ENCODE data around the gene RNF126. TPM values are rescaled to one million over a fixed set of nuclear protein-coding genes. Genes with fewer than 3 reads are reported as not detected.

RNF126 gene
- total RNA-seq, 2 experiments from 2014 or later: 80.6 to 82.2 TPM

DNA sequence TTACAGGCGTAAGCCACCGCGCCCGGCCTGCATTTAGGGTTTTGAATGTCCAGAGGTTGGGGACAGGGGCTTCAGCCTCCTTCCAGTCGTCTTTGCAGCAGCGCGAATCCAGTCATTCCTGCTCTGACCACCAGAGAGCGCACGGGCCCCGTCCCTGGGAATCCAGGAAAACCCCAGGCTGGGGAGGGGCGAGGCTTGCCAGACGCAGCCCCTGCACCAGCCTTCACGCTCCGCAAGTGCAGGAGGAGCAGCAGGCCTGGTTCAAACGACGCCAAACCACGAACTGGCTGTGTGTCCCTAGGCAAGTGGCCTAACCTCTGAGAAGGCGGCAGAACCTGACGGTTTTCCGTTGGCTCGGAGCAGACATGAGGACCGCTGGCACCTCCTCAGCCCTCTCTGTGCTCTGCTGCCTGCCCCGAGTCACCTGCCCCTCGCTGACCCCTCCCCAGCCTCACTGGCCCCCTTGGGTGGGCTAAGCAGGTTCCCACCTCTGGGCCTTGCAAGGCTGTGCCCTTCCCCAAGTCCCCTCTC lies 2.0 kb upstream of the RNF126 start:
- CTCF ChIA-PET: interaction anchor here (0.7 to 1.0 kb wide), 2 partner anchors 10 to 69 kb away, joined by 3 to 7 read pairs; no protein-coding TSS in a partner anchor
- Mint-ChIP-seq H3K9me3 (no peaks in the 10 kb centered on the region), H3K27ac (peak overlapping the region; percentile 58), H3K27me3 (peaks cover 8% of the 10 kb centered on the region), H3K4me1 (peaks cover 31% of the 10 kb centered on the region), H3K36me3 (ENCODE audit: low read depth) (peaks cover 15% of the 10 kb centered on the region), H3K4me3 (peak overlapping the region; percentile 32)
- peak; percentile 79 for DNase-seq
- POLR2A ChIA-PET: no interaction called here

DNA sequence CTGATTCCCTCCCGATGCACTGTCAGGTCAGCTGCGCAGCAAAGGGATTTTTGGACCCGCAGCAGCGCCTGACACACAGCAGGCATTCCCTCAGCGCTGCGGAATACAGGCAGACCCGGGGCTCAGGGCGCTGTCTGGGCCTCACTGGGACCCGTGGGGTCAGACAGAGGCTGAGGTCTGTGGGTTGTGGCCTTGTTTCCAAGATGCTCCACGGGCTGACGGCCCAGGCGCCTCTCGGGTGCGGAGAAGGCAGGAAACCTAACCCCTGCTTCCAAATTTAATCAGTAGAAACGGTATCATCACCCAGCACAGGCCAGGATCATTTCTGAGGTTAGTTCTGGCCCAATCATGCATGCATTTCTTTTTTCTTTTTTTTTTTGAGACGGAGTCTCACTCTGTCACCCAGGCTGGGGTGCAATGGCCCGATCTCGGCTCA lies 686 bp upstream of the RNF126 start:
- peaks cover 41% of the 10 kb centered on the region for H3K4me1 Mint-ChIP-seq
- H3K9me3 Mint-ChIP-seq: no peaks in the 10 kb centered on the region
- H3K27ac Mint-ChIP-seq: peak overlapping the region; percentile 78
- H3K36me3 Mint-ChIP-seq (ENCODE audit: low read depth): peaks cover 18% of the 10 kb centered on the region
- ChIA-PET CTCF (interaction anchor here (1.0 to 1.4 kb wide), 3 partner anchors 17 to 71 kb away, joined by 3 to 8 read pairs (median 6); no protein-coding TSS in a partner anchor), POLR2A (interaction anchor here (0.6 to 1.5 kb wide), 14 partner anchors 12 to 230 kb away, joined by 3 to 11 read pairs (median 4); partner anchors contain the start of genes BSG, FSTL3, POLRMT and PTBP1)
- H3K4me3 Mint-ChIP-seq: peak overlapping the region; percentile 65
- DNase-seq: no peak
- peaks cover 4% of the 10 kb centered on the region for H3K27me3 Mint-ChIP-seq

DNA sequence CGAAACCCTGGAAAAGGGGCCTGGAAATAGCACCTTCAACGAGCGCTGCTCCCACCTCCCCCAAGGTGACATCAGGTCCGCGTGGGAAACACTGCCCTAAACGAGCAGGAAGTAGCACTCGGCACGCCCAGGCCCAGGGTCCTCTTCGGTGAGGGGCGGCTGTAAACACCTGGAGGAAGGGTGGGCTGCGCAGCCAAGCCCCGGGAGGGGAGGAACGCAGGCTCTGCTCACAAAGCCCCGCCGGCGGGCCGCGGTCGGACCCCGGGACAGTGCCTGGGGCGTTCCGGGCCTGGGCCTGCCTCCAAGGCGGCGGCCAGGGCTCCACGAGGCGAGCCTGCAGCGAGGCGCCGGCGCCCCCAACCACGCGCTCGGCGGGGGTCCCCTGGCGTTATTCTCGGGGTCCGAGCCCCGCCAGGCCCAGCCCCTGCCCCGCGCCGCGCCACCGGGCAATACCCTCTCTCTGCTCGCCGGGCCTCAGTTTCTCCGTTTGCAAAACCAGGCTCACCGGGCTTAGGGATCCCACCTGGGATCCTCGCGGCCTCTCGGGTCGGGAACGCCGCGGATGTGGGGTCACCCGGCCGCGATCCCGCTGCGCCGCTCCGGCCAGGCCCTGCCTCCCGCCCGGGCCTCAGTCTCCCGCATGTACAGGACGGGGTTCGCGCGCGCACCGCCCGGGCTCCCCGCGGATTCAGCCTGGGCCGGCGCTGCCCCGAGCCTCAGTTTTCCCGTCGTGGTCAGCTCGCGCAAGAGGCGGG lies 630 bp downstream of the RNF126 start:
- H3K4me1 Mint-ChIP-seq: peaks cover 49% of the 10 kb centered on the region
- CTCF ChIA-PET: interaction anchor here (0.9 to 1.4 kb wide), 4 partner anchors 17 to 72 kb away, joined by 3 to 8 read pairs (median 4); no protein-coding TSS in a partner anchor
- peak; percentile 80 for DNase-seq
- peaks cover 22% of the 10 kb centered on the region for H3K36me3 Mint-ChIP-seq (ENCODE audit: low read depth)
- POLR2A ChIA-PET: interaction anchor here (1.0 to 2.4 kb wide), 8 partner anchors 13 to 156 kb away, joined by 3 to 18 read pairs (median 8); partner anchors contain the start of genes FSTL3 and POLRMT
- H3K9me3 Mint-ChIP-seq: no peaks in the 10 kb centered on the region
- H3K27me3 Mint-ChIP-seq: no peaks in the 10 kb centered on the region
- peak overlapping the region; percentile 98 for H3K27ac Mint-ChIP-seq
- H3K4me3 Mint-ChIP-seq: peak overlapping the region; percentile 99

- Mint-ChIP-seq H3K27ac (peak overlapping the region; percentile 98), H3K4me3 (peak overlapping the region; percentile 99), H3K9me3 (no peaks in the 10 kb centered on the region), H3K36me3 (ENCODE audit: low read depth) (peaks cover 22% of the 10 kb centered on the region), H3K27me3 (no peaks in the 10 kb centered on the region), H3K4me1 (peaks cover 53% of the 10 kb centered on the region)
- peak; percentile 80 for DNase-seq
- ChIA-PET POLR2A (interaction anchor here (0.6 to 2.8 kb wide), 14 partner anchors 17 to 747 kb away, joined by 3 to 18 read pairs (median 3); partner anchors contain the start of genes BSG and POLRMT), CTCF (interaction anchor here (1.1 to 1.6 kb wide), 3 partner anchors 29 to 77 kb away, joined by 3 to 5 read pairs (median 3); no protein-coding TSS in a partner anchor)
Observed at GRCh38 chr19:661427-662196, 1.4 kb downstream of the RNF126 start.

GRCh38 chr19:660793-661426 lies 2.1 kb downstream of the RNF126 start:
- CTCF ChIA-PET: interaction anchor here (0.9 to 1.6 kb wide), 4 partner anchors 8 to 77 kb away, joined by 3 to 5 read pairs (median 3); no protein-coding TSS in a partner anchor
- Mint-ChIP-seq H3K36me3 (ENCODE audit: low read depth) (peaks cover 28% of the 10 kb centered on the region), H3K9me3 (no peaks in the 10 kb centered on the region), H3K27me3 (no peaks in the 10 kb centered on the region), H3K27ac (peak overlapping the region; percentile 98), H3K4me3 (peak overlapping the region; percentile 99), H3K4me1 (peaks cover 58% of the 10 kb centered on the region)
- POLR2A ChIA-PET: interaction anchor here (0.6 to 2.8 kb wide), 18 partner anchors 14 to 748 kb away, joined by 3 to 18 read pairs (median 3); partner anchors contain the start of genes BSG, CDC34, POLRMT and PTBP1
- DNase-seq: no peak

- H3K4me3 Mint-ChIP-seq: peak overlapping the region; percentile 99
- peaks cover 41% of the 10 kb centered on the region for H3K36me3 Mint-ChIP-seq (ENCODE audit: low read depth)
- H3K9me3 Mint-ChIP-seq: no peaks in the 10 kb centered on the region
- H3K27me3 Mint-ChIP-seq: no peaks in the 10 kb centered on the region
- DNase-seq: peak; percentile 32
- POLR2A ChIA-PET: interaction anchor here (2.3 to 2.8 kb wide), 2 partner anchors 48 to 75 kb away, joined by 6 to 11 read pairs; no protein-coding TSS in a partner anchor
- CTCF ChIA-PET: no interaction called here
- H3K4me1 Mint-ChIP-seq: peaks cover 55% of the 10 kb centered on the region
- peak overlapping the region; percentile 98 for H3K27ac Mint-ChIP-seq
Observed at GRCh38 chr19:658916-659839, 3.8 kb downstream of the RNF126 start.

DNA sequence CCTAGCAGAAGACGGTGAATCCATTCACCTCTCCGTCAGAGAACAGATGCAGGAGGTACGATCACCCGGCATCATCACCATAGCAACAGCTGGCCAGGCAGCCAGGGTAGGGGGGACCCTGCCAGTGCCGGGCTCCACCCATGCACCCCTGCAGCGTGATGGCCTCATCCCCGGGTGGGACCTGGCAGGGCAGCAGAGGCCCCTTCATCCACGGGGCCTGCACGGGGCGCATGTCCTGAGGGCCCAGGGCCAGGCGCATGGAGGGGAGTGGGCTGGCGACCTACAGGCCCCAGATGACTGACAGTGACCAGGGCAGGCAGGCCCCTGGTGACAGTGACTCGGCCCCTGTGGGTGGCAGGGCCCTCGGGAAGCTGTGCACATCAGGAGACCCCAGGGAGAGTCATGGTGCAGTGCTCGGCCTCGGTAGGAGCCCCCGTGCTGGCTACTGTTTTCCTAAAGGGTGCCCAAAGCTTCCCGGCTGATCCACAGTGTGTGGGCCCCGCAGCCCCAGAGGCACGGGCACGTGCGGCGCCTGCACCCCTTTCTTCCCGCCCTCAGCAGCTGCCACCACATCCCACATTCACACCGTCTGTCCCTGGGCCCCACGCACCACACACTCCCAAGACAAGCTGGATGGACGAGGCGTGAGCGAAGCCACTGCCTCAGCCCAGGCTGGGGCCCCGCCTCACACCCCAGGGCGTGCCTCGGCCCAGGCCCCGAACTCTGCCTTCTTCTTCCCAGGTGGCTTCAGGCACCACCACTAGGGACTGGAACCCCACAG lies 4.8 kb downstream of the RNF126 start:
- peaks cover 48% of the 10 kb centered on the region for H3K4me1 Mint-ChIP-seq
- peaks cover 45% of the 10 kb centered on the region for H3K36me3 Mint-ChIP-seq (ENCODE audit: low read depth)
- CTCF ChIA-PET: no interaction called here
- H3K27ac Mint-ChIP-seq: no peak overlapping the region
- DNase-seq: no peak
- no peaks in the 10 kb centered on the region for H3K27me3 Mint-ChIP-seq
- H3K9me3 Mint-ChIP-seq: no peaks in the 10 kb centered on the region
- no peak overlapping the region for H3K4me3 Mint-ChIP-seq
- POLR2A ChIA-PET: no interaction called here

DNA sequence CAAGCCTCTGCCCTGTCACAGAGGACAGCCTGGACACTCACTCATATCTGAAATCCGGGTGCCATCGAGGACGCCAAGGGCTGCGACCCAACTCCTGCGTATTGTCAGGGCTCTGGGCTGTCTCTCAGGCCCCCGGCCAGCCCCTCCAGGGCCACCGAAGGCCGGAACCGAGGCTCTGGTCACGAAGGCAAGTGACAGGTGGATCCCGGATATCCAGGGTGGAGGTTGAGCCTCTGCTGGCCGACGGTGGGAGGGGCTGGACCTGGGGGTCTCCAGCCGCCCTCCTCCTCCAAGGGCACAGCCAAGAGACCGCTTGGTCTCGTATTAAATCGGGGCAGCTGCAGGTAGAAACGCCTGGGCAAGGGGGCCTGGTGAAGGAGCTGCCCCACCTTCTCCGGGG lies 5.4 kb downstream of the RNF126 start:
- ChIA-PET CTCF (no interaction called here), POLR2A (no interaction called here)
- Mint-ChIP-seq H3K27me3 (no peaks in the 10 kb centered on the region), H3K27ac (no peak overlapping the region), H3K9me3 (no peaks in the 10 kb centered on the region), H3K4me1 (peaks cover 48% of the 10 kb centered on the region), H3K36me3 (ENCODE audit: low read depth) (peaks cover 48% of the 10 kb centered on the region), H3K4me3 (no peak overlapping the region)
- no peak for DNase-seq

DNA sequence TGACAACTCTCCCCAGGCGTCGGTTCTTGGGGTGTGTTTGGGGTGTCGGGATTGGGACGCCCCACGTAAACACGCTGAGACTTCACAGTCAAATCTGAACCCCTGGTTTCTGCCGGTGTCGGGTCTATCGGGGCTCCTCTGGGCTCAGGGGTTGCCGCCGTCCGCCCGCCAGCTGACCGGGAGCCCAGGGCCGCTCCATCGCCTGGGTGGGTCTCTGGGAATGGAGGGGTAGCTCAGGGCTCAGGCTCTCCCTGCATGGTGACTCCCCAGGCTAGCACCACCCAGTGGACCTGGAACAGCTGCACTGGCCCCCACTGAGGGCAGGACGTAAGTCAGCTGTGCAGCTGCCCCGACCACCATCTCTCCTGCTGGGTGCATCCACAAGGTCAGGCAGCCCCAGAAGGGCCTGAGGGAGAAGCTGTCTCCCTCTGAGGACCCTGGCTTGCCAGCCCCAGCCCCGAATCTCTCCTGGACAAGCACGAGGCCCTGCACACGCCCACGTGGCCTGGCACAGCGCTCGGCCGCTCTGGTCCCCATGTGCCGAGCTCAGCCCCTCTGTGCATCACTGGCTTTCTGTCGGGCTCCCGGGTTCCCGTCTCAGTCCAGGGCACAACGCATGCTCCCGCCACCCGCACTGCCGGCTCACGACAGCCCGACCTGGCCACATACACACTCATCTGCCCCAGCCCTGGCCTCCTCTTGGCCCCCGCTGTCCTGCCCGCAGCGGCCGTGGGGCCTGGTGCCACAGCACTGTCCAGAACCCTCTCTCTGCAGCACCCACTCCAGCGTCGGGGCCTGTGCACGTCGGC lies 6.1 kb downstream of the RNF126 start:
- DNase-seq: no peak
- no peak overlapping the region for H3K4me3 Mint-ChIP-seq
- peak overlapping the region; percentile 31 for H3K27ac Mint-ChIP-seq
- H3K27me3 Mint-ChIP-seq: no peaks in the 10 kb centered on the region
- POLR2A ChIA-PET: no interaction called here
- CTCF ChIA-PET: no interaction called here
- no peaks in the 10 kb centered on the region for H3K9me3 Mint-ChIP-seq
- H3K36me3 Mint-ChIP-seq (ENCODE audit: low read depth): peaks cover 47% of the 10 kb centered on the region
- peaks cover 48% of the 10 kb centered on the region for H3K4me1 Mint-ChIP-seq

DNA sequence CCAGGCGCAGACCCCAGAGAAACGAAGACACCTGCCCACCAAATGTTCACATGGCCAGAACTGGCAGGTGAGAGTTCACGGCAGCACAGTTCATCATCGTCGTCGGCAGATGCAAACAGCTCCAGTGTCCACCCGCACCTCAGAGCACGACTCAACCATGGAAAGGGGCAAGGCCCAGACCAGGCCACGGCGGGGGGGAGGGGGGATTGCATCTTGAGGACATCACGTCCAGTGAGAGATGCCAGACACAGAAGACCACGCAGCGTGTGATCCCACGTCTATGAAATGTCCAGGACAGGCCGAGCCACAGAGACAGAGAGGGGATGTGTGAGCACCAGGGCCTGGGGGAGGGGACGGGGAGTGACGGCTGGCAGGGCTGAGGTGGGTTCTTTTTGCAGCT lies 7.3 kb downstream of the RNF126 start:
- Mint-ChIP-seq H3K4me3 (no peak overlapping the region), H3K36me3 (ENCODE audit: low read depth) (peaks cover 39% of the 10 kb centered on the region), H3K4me1 (peaks cover 43% of the 10 kb centered on the region), H3K9me3 (no peaks in the 10 kb centered on the region), H3K27me3 (no peaks in the 10 kb centered on the region), H3K27ac (no peak overlapping the region)
- no peak for DNase-seq
- ChIA-PET CTCF (no interaction called here), POLR2A (interaction anchor here (1.1 kb wide), 1 partner anchor 15 kb away, joined by 3 read pairs; no protein-coding TSS in a partner anchor)
